ENCODE results near the gene OSBPL1A. TPM values are rescaled to one million over a fixed set of nuclear protein-coding genes. Genes with fewer than 3 reads are reported as not detected.

Gene OSBPL1A
- total RNA-seq, 6 experiments from 2014 or later: 4.1 to 14.6 (median 14.0) TPM

DNA sequence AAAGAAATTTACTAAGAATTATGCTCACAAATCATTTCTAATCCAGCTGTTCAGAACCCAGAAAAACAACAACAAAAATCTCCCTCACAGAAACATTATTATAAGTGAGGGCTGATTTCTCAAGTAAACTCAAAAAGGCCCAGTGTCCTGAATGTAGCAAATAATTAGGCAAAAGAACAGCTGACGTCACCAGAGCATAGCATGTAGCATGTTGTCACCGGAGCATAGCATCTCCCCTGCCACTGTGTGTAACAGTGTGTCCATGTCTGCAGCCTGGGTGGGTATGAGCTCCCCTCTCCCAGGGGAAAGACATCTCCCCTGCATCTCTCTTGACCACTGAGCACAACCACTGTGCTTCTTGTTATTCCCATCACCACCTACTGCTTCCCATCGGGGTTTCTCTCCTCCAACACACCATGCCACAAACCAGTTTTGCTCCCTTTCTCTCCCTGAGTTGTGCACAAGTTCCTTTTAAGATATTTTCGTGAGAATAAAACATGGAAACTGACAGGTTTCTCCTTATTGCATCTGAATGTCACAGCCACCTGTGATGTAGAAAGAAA lies 132.0 kb downstream of the OSBPL1A start:
- ATAC-seq (no peak), DNase-seq (no peak)
- Histone ChIP-seq H3K27ac (no peak overlapping the region), H3K27me3 (no peaks in the 10 kb centered on the region), H3K4me3 (no peak overlapping the region), H3K4me1 (peaks cover 0 to 8% (median 0%) of the 10 kb centered on the region in 4 donors), H3K9me3 (no peaks in the 10 kb centered on the region), H3K36me3 (no peaks in the 10 kb centered on the region)
- WGBS (ENCODE audit: insufficient coverage, low coverage, low lambda C conversion rate, missing lambda C conversion rate): 90% methylated on average over 3 of the region's 4 CpGs
- intact Hi-C loops (cut with DNase I): no loop called here
- TF ChIP-seq POLR2A (IDR thresholded peaks at IDR 0.05) (no peak), CTCF (IDR thresholded peaks at IDR 0.05) (no peak)

DNA sequence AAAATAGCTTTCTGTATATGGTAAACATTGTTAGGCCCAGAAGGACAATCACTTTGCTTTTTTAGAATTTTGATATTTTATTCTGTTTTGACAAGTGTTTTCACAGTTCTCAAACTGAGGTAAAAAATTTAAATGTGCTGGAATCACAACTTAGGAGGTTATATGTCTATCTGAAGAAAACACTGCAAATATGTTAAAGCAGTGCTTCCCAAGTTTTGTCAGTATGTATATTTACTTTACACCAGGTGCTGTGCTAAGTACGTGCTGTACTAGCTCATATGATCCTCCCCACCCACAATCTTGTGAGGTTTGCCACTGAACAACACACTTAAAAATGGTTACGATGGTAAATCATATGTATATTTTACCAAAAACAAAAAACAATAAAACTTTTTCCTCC lies 134.6 kb downstream of the OSBPL1A start:
- intact Hi-C loops (cut with DNase I): no loop called here
- no peak overlapping the region for H3K27ac ChIP-seq

GRCh38 chr18:24262087-24262486 lies 135.5 kb downstream of the OSBPL1A start:
- no peaks in the 10 kb centered on the region for H3K9me3 ChIP-seq
- no peaks in the 10 kb centered on the region for H3K4me1 ChIP-seq
- no peak overlapping the region for H3K4me3 ChIP-seq
- H3K36me3 ChIP-seq: no peaks in the 10 kb centered on the region
- H3K27ac ChIP-seq: no peak overlapping the region
- intact Hi-C loops (cut with DNase I): no loop called here
- TF ChIP-seq CTCF (IDR thresholded peaks at IDR 0.05): no peak
- no peak for TF ChIP-seq POLR2A (IDR thresholded peaks at IDR 0.05)
- ATAC-seq: no peak
- WGBS (ENCODE audit: insufficient coverage, low coverage, low lambda C conversion rate, missing lambda C conversion rate): 63% methylated on average over 4 of the region's 4 CpGs
- DNase-seq: no peak
- H3K27me3 ChIP-seq: no peaks in the 10 kb centered on the region

More for the DNA sequence above, 134.6 kb downstream of the OSBPL1A start:
- H3K9me3 ChIP-seq: no peaks in the 10 kb centered on the region
- no peaks in the 10 kb centered on the region for H3K27me3 ChIP-seq
- TF ChIP-seq POLR2A (IDR thresholded peaks at IDR 0.05) (no peak), CTCF (IDR thresholded peaks at IDR 0.05) (no peak)
- ATAC-seq (no peak), DNase-seq (no peak)
- H3K36me3 ChIP-seq: no peaks in the 10 kb centered on the region
- H3K4me1 ChIP-seq: no peaks in the 10 kb centered on the region
- H3K4me3 ChIP-seq: no peak overlapping the region
- WGBS (ENCODE audit: insufficient coverage, low coverage, low lambda C conversion rate, missing lambda C conversion rate): 88% methylated on average over 2 of the region's 2 CpGs

- TF ChIP-seq POLR2A (IDR thresholded peaks at IDR 0.05) (no peak), CTCF (IDR thresholded peaks at IDR 0.05) (no peak)
- H3K4me3 ChIP-seq: no peak overlapping the region
- DNase-seq: no peak
- no peaks in the 10 kb centered on the region for H3K4me1 ChIP-seq
- no peak overlapping the region for H3K27ac ChIP-seq
- H3K9me3 ChIP-seq: no peaks in the 10 kb centered on the region
- H3K27me3 ChIP-seq: no peaks in the 10 kb centered on the region
- intact Hi-C loops (cut with DNase I): no loop called here
- 90% methylated on average over 6 of the region's 6 CpGs for WGBS (ENCODE audit: insufficient coverage, low coverage, low lambda C conversion rate, missing lambda C conversion rate)
- ATAC-seq: no peak
- H3K36me3 ChIP-seq: no peaks in the 10 kb centered on the region
Measured at GRCh38 chr18:24259869-24260641, 137.6 kb downstream of the OSBPL1A start.

All from right lobe of liver (tissue), 6 donors.